ENCODE measurements around the gene KIAA1328.

KIAA1328 gene

GRCh38 chr18:37170984-37171383 lies 342.1 kb downstream of the KIAA1328 start:
- Histone ChIP-seq H3K4me1 (no peaks in the 10 kb centered on the region), H3K36me3 (replicated peaks) (no peaks in the 10 kb centered on the region), H3K4me3 (no peak overlapping the region), H3K27me3 (ENCODE audit: low read depth) (no peaks in the 10 kb centered on the region), H3K9me3 (no peaks in the 10 kb centered on the region)
- no peak for DNase-seq (ENCODE audit: low spot score in 2 of 2)
- in situ Hi-C loops (cut with MboI; ENCODE audit: low sequenced_read_pairs) = no loop called here

- Histone ChIP-seq H3K4me1 (no peaks in the 10 kb centered on the region), H3K4me3 (no peak overlapping the region), H3K27me3 (ENCODE audit: low read depth) (no peaks in the 10 kb centered on the region), H3K36me3 (replicated peaks) (no peaks in the 10 kb centered on the region), H3K9me3 (no peaks in the 10 kb centered on the region)
- DNase-seq (ENCODE audit: low spot score in 2 of 2) = no peak
- in situ Hi-C loops (cut with MboI; ENCODE audit: low sequenced_read_pairs) = no loop called here
These were observed 344.5 kb downstream of the KIAA1328 start for GRCh38 chr18:37173384-37173783.

- H3K9me3 ChIP-seq = no peaks in the 10 kb centered on the region
- in situ Hi-C loops (cut with MboI; ENCODE audit: low sequenced_read_pairs) = no loop called here
- DNase-seq (ENCODE audit: low spot score in 2 of 2) = no peak
- no peaks in the 10 kb centered on the region for H3K27me3 ChIP-seq (ENCODE audit: low read depth)
- H3K4me1 ChIP-seq = no peaks in the 10 kb centered on the region
- H3K4me3 ChIP-seq = no peak overlapping the region
- no peaks in the 10 kb centered on the region for H3K36me3 ChIP-seq (replicated peaks)
These were observed 347.0 kb downstream of the KIAA1328 start for GRCh38 chr18:37175727-37176620.

- H3K27me3 ChIP-seq (ENCODE audit: low read depth) = no peaks in the 10 kb centered on the region
- H3K4me1 ChIP-seq = no peaks in the 10 kb centered on the region
- H3K4me3 ChIP-seq = no peak overlapping the region
- H3K36me3 ChIP-seq (replicated peaks) = no peaks in the 10 kb centered on the region
- no peaks in the 10 kb centered on the region for H3K9me3 ChIP-seq
- in situ Hi-C loops (cut with MboI; ENCODE audit: low sequenced_read_pairs) = no loop called here
- no peak for DNase-seq (ENCODE audit: low spot score in 2 of 2)
These were observed 347.7 kb downstream of the KIAA1328 start for GRCh38 chr18:37176621-37176934.

- no peak for DNase-seq (ENCODE audit: low spot score in 2 of 2)
- no peak overlapping the region for H3K4me3 ChIP-seq
- in situ Hi-C loops (cut with MboI; ENCODE audit: low sequenced_read_pairs) = no loop called here
- H3K9me3 ChIP-seq = no peaks in the 10 kb centered on the region
- H3K27me3 ChIP-seq (ENCODE audit: low read depth) = no peaks in the 10 kb centered on the region
- no peaks in the 10 kb centered on the region for H3K36me3 ChIP-seq (replicated peaks)
- H3K4me1 ChIP-seq = no peaks in the 10 kb centered on the region
These were observed 350.5 kb downstream of the KIAA1328 start for GRCh38 chr18:37179384-37179783.

- DNase-seq (ENCODE audit: low spot score in 2 of 2) = no peak
- Histone ChIP-seq H3K9me3 (no peaks in the 10 kb centered on the region), H3K27me3 (ENCODE audit: low read depth) (no peaks in the 10 kb centered on the region), H3K4me1 (no peaks in the 10 kb centered on the region), H3K4me3 (no peak overlapping the region), H3K36me3 (replicated peaks) (no peaks in the 10 kb centered on the region)
- in situ Hi-C loops (cut with MboI; ENCODE audit: low sequenced_read_pairs) = no loop called here
These were observed 351.2 kb downstream of the KIAA1328 start for GRCh38 chr18:37180086-37180485.

- no peak for DNase-seq (ENCODE audit: low spot score in 2 of 2)
- Histone ChIP-seq H3K9me3 (no peaks in the 10 kb centered on the region), H3K36me3 (replicated peaks) (no peaks in the 10 kb centered on the region), H3K4me3 (no peak overlapping the region), H3K27me3 (ENCODE audit: low read depth) (no peaks in the 10 kb centered on the region), H3K4me1 (no peaks in the 10 kb centered on the region)
- in situ Hi-C loops (cut with MboI; ENCODE audit: low sequenced_read_pairs) = no loop called here
These were observed 353.6 kb downstream of the KIAA1328 start for GRCh38 chr18:37182340-37183135.

- no peaks in the 10 kb centered on the region for H3K9me3 ChIP-seq
These were observed 355.4 kb downstream of the KIAA1328 start for GRCh38 chr18:37184209-37184868.

GRCh38 chr18:37188016-37188791 lies 359.3 kb downstream of the KIAA1328 start:
- DNase-seq (ENCODE audit: low spot score in 2 of 2) = no peak
- H3K4me1 ChIP-seq = no peaks in the 10 kb centered on the region
- in situ Hi-C loops (cut with MboI; ENCODE audit: low sequenced_read_pairs) = no loop called here
- H3K9me3 ChIP-seq = no peaks in the 10 kb centered on the region
- no peaks in the 10 kb centered on the region for H3K27me3 ChIP-seq (ENCODE audit: low read depth)
- H3K4me3 ChIP-seq = no peak overlapping the region
- no peaks in the 10 kb centered on the region for H3K36me3 ChIP-seq (replicated peaks)

More at GRCh38 chr18:37184209-37184868, 355.4 kb downstream of the KIAA1328 start:
- no peaks in the 10 kb centered on the region for H3K27me3 ChIP-seq (ENCODE audit: low read depth)
- in situ Hi-C loops (cut with MboI; ENCODE audit: low sequenced_read_pairs) = no loop called here
- H3K36me3 ChIP-seq (replicated peaks) = no peaks in the 10 kb centered on the region
- no peak overlapping the region for H3K4me3 ChIP-seq
- H3K4me1 ChIP-seq = no peaks in the 10 kb centered on the region
- no peak for DNase-seq (ENCODE audit: low spot score in 2 of 2)

- in situ Hi-C loops (cut with MboI; ENCODE audit: low sequenced_read_pairs) = no loop called here
- no peak for DNase-seq (ENCODE audit: low spot score in 2 of 2)
- H3K9me3 ChIP-seq = no peaks in the 10 kb centered on the region
- no peaks in the 10 kb centered on the region for H3K36me3 ChIP-seq (replicated peaks)
- no peak overlapping the region for H3K4me3 ChIP-seq
- H3K27me3 ChIP-seq (ENCODE audit: low read depth) = no peaks in the 10 kb centered on the region
- H3K4me1 ChIP-seq = no peaks in the 10 kb centered on the region
These were observed 370.8 kb downstream of the KIAA1328 start for GRCh38 chr18:37199741-37200140.

- Histone ChIP-seq H3K4me1 (no peaks in the 10 kb centered on the region), H3K36me3 (replicated peaks) (no peaks in the 10 kb centered on the region), H3K9me3 (no peaks in the 10 kb centered on the region), H3K4me3 (no peak overlapping the region), H3K27me3 (ENCODE audit: low read depth) (no peaks in the 10 kb centered on the region)
- no peak for DNase-seq (ENCODE audit: low spot score in 2 of 2)
- in situ Hi-C loops (cut with MboI; ENCODE audit: low sequenced_read_pairs) = no loop called here
These were observed 378.4 kb downstream of the KIAA1328 start for GRCh38 chr18:37207343-37207742.

GRCh38 chr18:37210781-37211180 lies 381.9 kb downstream of the KIAA1328 start:
- in situ Hi-C loops (cut with MboI; ENCODE audit: low sequenced_read_pairs) = no loop called here
- no peaks in the 10 kb centered on the region for H3K36me3 ChIP-seq (replicated peaks)
- no peaks in the 10 kb centered on the region for H3K4me1 ChIP-seq
- H3K4me3 ChIP-seq = no peak overlapping the region
- H3K9me3 ChIP-seq = no peaks in the 10 kb centered on the region
- no peak for DNase-seq (ENCODE audit: low spot score in 2 of 2)
- no peaks in the 10 kb centered on the region for H3K27me3 ChIP-seq (ENCODE audit: low read depth)

GRCh38 chr18:37218022-37218590 lies 389.2 kb downstream of the KIAA1328 start:
- DNase-seq (ENCODE audit: low spot score in 2 of 2) = no peak
- Histone ChIP-seq H3K4me1 (no peaks in the 10 kb centered on the region), H3K4me3 (no peak overlapping the region), H3K36me3 (replicated peaks) (no peaks in the 10 kb centered on the region), H3K27me3 (ENCODE audit: low read depth) (no peaks in the 10 kb centered on the region), H3K9me3 (no peaks in the 10 kb centered on the region)
- in situ Hi-C loops (cut with MboI; ENCODE audit: low sequenced_read_pairs) = no loop called here

All from HAP-1 (cell line).